RWPE2 (cell line): ENCODE data around the gene LENG1.
"Not testable (repeated sequence)": the region's sequence is repeated elsewhere in the genome, so short reads cannot be mapped to it uniquely, and the experiment has no call there.

Experiments used
- ATAC-seq: fragments of 200-7000 bp; cut with Tn5 transposase; 3 replicates; pipeline ENCODE4 v1.9.1; 2021; ENCODE audit warnings: low read depth
- DNase-seq: peaks from one replicate; pipeline ENCODE4 v3.0.0-alpha.2; 2020; ENCODE audit warnings: low spot score
- H3K27ac ChIP-seq: fragments of 450-650 bp; 2 replicates; pipeline ENCODE4 v1.5.1; 2017; ENCODE audit warnings: mild to moderate bottlenecking; ENCODE audit not compliant: poor library complexity, severe bottlenecking
- H3K27me3 ChIP-seq: fragments of 250-450 bp; sonication (Bioruptor Pico); 2 replicates; pipeline ENCODE4 v1.5.1; 2021; ENCODE audit warnings: mild to moderate bottlenecking, moderate library complexity; ENCODE audit not compliant: insufficient read depth, poor library complexity, severe bottlenecking
- H3K36me3 ChIP-seq: fragments of 250-450 bp; sonication (Bioruptor Pico); 2 replicates; pipeline ENCODE4 v1.5.1; 2020; ENCODE audit warnings: low read depth, mild to moderate bottlenecking, moderate library complexity
- H3K4me1 ChIP-seq: fragments of 250-450 bp; sonication (Bioruptor Pico); 2 replicates; pipeline ENCODE4 v1.5.1; 2021; ENCODE audit warnings: mild to moderate bottlenecking, moderate library complexity; ENCODE audit not compliant: insufficient read depth, poor library complexity, severe bottlenecking
- H3K4me3 ChIP-seq: fragments of 250-450 bp; sonication (Bioruptor Pico); 2 replicates; pipeline ENCODE4 v1.5.1; 2021; ENCODE audit warnings: mild to moderate bottlenecking, moderate library complexity; ENCODE audit not compliant: severe bottlenecking
- H3K9me3 ChIP-seq: fragments of 250-450 bp; sonication (Bioruptor Pico); 2 replicates; pipeline ENCODE4 v1.5.1; 2021; ENCODE audit warnings: mild to moderate bottlenecking, moderate library complexity; ENCODE audit not compliant: severe bottlenecking
- TF ChIP-seq, protein P1 (sequence below): fragments of 450-650 bp; IDR thresholded peaks from one replicate; pipeline ENCODE4 v1.5.1; 2017; ENCODE audit warnings: mild to moderate bottlenecking, moderate library complexity; ENCODE audit not compliant: poor library complexity, severe bottlenecking

LENG1 gene

DNA sequence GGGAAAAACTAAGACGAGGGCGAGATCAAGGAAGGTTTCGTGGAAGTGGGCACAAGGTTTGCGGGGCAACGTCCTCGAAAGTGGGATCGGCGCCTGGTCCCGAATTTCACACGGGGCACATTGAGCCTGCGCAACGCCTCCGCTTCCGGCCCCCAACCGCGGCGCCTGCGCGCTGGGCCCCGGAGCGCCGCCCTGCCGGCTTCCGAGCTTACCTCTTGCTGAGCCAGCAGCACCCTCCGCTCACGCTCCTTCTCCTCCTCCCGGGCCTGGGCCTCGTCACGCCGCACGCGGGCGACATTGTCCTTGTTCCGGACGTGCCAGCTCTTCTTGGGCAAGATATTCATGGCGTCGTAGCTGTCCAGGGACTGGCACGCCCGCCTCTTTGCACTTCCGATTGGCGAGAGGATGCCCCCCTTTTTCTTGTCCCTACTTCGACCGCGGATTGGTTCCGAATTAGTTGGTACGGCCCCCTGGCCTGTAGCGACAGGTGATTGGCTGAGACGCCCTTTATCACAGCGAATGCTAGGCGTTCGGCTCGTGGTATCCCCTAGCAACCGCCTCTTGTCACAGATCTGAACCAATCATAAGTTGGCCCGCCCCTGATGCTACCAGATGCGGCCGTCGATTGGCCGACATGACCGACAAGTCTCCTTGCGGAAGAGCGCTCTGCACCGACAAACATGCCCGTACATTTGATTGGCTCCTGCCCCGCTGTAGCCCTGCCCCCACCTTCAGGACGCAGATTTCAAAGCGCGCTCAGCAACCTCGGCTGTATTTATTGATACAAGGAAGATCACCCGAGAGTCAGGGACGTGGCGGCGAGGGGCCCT, at the start of gene LENG1:
LENG1 (minus strand) TSS at position 370 of the 830 bp plus-strand sequence; CDS start at position 344, 26 bp downstream.
- Histone ChIP-seq H3K4me3 (peak within 1 kb of the TSS; percentile 72), H3K27me3 (no peaks in the 10 kb centered on the region), H3K36me3 (peaks cover 38% of the 10 kb centered on the region), H3K27ac (peak within 1 kb of the TSS; percentile 80), H3K9me3 (no peaks in the 10 kb centered on the region), H3K4me1 (peaks cover 10% of the 10 kb centered on the region)
- ATAC-seq, result peak; percentile 86
- DNase-seq, result peak; percentile 100
- TF ChIP-seq, protein P1, sequence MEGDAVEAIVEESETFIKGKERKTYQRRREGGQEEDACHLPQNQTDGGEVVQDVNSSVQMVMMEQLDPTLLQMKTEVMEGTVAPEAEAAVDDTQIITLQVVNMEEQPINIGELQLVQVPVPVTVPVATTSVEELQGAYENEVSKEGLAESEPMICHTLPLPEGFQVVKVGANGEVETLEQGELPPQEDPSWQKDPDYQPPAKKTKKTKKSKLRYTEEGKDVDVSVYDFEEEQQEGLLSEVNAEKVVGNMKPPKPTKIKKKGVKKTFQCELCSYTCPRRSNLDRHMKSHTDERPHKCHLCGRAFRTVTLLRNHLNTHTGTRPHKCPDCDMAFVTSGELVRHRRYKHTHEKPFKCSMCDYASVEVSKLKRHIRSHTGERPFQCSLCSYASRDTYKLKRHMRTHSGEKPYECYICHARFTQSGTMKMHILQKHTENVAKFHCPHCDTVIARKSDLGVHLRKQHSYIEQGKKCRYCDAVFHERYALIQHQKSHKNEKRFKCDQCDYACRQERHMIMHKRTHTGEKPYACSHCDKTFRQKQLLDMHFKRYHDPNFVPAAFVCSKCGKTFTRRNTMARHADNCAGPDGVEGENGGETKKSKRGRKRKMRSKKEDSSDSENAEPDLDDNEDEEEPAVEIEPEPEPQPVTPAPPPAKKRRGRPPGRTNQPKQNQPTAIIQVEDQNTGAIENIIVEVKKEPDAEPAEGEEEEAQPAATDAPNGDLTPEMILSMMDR, result peak; percentile 32

GRCh38 chr19:54208784-54209057, 49.2 kb upstream of the LENG1 start:
- Histone ChIP-seq H3K9me3 (no peaks in the 10 kb centered on the region), H3K27ac (peak overlapping the region; percentile 50), H3K36me3 (peaks cover 61% of the 10 kb centered on the region), H3K27me3 (no peaks in the 10 kb centered on the region), H3K4me3 (no peak overlapping the region), H3K4me1 (peaks cover 21% of the 10 kb centered on the region)
- TF ChIP-seq, protein P1, result no peak
- DNase-seq (no peak), ATAC-seq (peak; percentile 16)

GRCh38 chr19:54207983-54208783, 48.7 kb upstream of the LENG1 start:
- Histone ChIP-seq H3K36me3 (peaks cover 66% of the 10 kb centered on the region), H3K4me1 (peaks cover 26% of the 10 kb centered on the region), H3K27ac (peak overlapping the region; percentile 50), H3K9me3 (no peaks in the 10 kb centered on the region), H3K27me3 (no peaks in the 10 kb centered on the region), H3K4me3 (no peak overlapping the region)
- DNase-seq, result no peak
- TF ChIP-seq, protein P1, result no peak
- ATAC-seq, result peak; percentile 8

GRCh38 chr19:54207676-54207982, 48.1 kb upstream of the LENG1 start:
- DNase-seq (no peak), ATAC-seq (no peak)
- Histone ChIP-seq H3K27ac (peak overlapping the region; percentile 50), H3K36me3 (peaks cover 71% of the 10 kb centered on the region), H3K9me3 (no peaks in the 10 kb centered on the region), H3K4me3 (no peak overlapping the region), H3K4me1 (peaks cover 30% of the 10 kb centered on the region), H3K27me3 (no peaks in the 10 kb centered on the region)
- TF ChIP-seq, protein P1, result no peak

- peaks cover 73% of the 10 kb centered on the region for H3K36me3 ChIP-seq
- not testable (repeated sequence) for H3K4me3 ChIP-seq
Measured at GRCh38 chr19:54207193-54207592, 47.7 kb upstream of the LENG1 start.

More at GRCh38 chr19:54207193-54207592, 47.7 kb upstream of the LENG1 start:
- not testable (repeated sequence) for H3K27ac ChIP-seq, DNase-seq, H3K9me3 ChIP-seq, H3K27me3 ChIP-seq, ATAC-seq
- peaks cover 34% of the 10 kb centered on the region for H3K4me1 ChIP-seq
